Endothelial cell of umbilical vein (primary cell): ENCODE measurements around the gene FAM53B.

Experiments
- EZH2 ChIP-seq: IDR thresholded peaks from 2 replicates; pipeline ENCODE4 v1.6.1; 2012; ENCODE audit warnings: borderline replicate concordance, low read depth, mild to moderate bottlenecking, moderate library complexity, low read length, inconsistent platforms; ENCODE audit not compliant: severe bottlenecking
- POLR2A ChIP-seq: IDR thresholded peaks from 2 replicates; pipeline ENCODE4 v1.6.1; 2012; ENCODE audit warnings: low read depth, mild to moderate bottlenecking, control low read depth, low read length
- POLR2AphosphoS5 ChIP-seq: IDR thresholded peaks from 2 replicates; pipeline ENCODE4 v1.6.1; 2012; ENCODE audit warnings: low read depth, mild to moderate bottlenecking, control low read depth, low read length, moderate library complexity; ENCODE audit not compliant: insufficient read depth
- TF ChIP-seq, protein P1 (sequence below), 2 donors: IDR thresholded peaks; 1 replicate in 1 of 2; 2 replicates in 1 of 2; pipeline ENCODE4 v1.5.1; 2011; ENCODE audit warnings: low read length in 2 of 2, mild to moderate bottlenecking in 2 of 2, moderate library complexity in 2 of 2, control low read depth in 1 of 2, inconsistent platforms in 1 of 2, low read depth in 1 of 2; ENCODE audit not compliant: insufficient read depth in 1 of 2; ENCODE audit errors: extremely low read depth in 1 of 2

DNA sequence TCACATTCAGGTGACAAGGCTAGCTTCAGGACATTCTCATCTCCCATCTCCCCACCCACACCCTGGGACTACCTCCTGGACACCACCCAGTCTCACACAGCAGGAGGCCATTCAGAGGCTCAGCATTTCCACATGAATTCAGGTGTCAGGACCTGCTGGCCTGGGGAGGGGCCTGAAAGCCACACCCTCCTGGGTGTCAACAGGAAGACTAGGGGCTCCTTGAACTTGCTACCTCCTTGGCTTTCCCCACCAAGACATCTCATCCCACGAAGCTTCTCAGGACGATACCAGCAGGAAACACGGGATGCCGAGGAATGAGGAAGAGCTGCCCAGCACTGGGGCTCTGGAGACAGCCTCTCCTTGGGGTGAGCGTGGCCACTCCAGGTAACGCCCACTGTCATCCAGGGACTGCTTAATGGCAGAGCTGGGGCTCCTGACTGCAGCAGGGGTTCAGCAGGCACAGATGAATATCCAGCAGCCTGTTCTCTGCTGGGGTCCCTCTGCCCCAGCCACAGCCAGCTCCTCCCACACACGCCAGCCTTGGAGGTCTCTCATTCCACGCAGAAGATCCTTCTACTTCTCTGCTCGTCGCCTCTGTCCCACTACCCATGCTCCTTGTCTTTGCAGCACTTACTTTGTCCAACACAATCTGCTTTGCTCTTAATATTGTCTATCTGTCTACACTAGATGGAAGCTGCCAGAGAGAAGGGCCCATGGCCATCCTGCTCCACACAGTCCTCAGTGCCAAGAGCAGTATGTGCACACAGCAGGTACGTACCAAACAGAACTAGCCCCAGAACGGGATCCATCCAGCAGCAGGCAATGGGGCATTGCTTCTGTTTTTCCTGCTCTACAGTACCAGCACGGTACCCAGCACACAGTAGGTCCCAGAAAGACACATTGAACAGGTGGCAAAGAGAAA lies 88.7 kb downstream of the FAM53B start:
- no peak for TF ChIP-seq EZH2
- TF ChIP-seq POLR2AphosphoS5: no peak
- TF ChIP-seq, protein P1, sequence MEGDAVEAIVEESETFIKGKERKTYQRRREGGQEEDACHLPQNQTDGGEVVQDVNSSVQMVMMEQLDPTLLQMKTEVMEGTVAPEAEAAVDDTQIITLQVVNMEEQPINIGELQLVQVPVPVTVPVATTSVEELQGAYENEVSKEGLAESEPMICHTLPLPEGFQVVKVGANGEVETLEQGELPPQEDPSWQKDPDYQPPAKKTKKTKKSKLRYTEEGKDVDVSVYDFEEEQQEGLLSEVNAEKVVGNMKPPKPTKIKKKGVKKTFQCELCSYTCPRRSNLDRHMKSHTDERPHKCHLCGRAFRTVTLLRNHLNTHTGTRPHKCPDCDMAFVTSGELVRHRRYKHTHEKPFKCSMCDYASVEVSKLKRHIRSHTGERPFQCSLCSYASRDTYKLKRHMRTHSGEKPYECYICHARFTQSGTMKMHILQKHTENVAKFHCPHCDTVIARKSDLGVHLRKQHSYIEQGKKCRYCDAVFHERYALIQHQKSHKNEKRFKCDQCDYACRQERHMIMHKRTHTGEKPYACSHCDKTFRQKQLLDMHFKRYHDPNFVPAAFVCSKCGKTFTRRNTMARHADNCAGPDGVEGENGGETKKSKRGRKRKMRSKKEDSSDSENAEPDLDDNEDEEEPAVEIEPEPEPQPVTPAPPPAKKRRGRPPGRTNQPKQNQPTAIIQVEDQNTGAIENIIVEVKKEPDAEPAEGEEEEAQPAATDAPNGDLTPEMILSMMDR (IDR thresholded peaks at IDR 0.05; ENCODE audit: extremely low read depth in 1 of 2, insufficient read depth in 1 of 2, low read depth in 1 of 2, low read length in 2 of 2): no peak
- TF ChIP-seq POLR2A: no peak
